Ureter (tissue), 1 donor: Measurements from ENCODE around the gene KCNK1. TPM values are rescaled to one million over a fixed set of nuclear protein-coding genes. Genes with fewer than 3 reads are reported as not detected.
"Not testable (repeated sequence)": the region's sequence is repeated elsewhere in the genome, so short reads cannot be mapped to it uniquely, and the experiment has no call there.

Source experiments
- DNase-seq: peaks from one replicate; pipeline ENCODE4 v3.0.0-alpha.2; 2020; ENCODE audit warnings: low spot score
- total RNA-seq: library from RNA; stranded (reverse); gene quantifications from one replicate; pipeline ENCODE4 v1.2.4, GENCODE V29; 2023
- donor health status: DM: yes; HTN: yes; CAD: no.

KCNK1 gene
- total RNA-seq, 1 donor from 2014 or later: 6.9 TPM

- no peak for DNase-seq
Observed at GRCh38 chr1:233607252-233608119, 6.4 kb upstream of the KCNK1 start.

- no peak for DNase-seq
Observed at GRCh38 chr1:233608988-233609387, 4.9 kb upstream of the KCNK1 start.

- no peak for DNase-seq
Observed at GRCh38 chr1:233609926-233610325, 4.0 kb upstream of the KCNK1 start.

- DNase-seq: no peak
Observed at GRCh38 chr1:233610628-233611027, 3.3 kb upstream of the KCNK1 start.

DNA sequence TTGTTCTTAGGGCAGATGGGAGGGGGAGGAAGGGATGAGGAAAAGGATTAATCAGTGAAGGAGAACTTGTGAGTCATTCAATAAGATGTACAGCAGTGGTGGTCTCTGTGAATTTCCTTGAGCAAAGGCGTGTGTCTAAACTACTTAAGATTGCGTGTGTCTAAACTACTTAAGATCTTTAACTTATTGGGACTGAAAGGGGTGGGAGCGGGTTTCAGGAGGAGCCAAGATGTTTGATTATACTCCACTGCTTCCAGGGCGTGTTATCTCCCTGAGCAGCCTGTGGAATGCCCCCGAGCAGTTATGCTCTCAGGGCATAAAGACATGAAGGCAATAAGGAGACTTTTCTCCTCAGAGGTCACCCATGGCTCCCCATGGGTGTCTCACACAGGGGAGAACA, 2.5 kb upstream of the KCNK1 start:
- not testable (repeated sequence) for DNase-seq

DNA sequence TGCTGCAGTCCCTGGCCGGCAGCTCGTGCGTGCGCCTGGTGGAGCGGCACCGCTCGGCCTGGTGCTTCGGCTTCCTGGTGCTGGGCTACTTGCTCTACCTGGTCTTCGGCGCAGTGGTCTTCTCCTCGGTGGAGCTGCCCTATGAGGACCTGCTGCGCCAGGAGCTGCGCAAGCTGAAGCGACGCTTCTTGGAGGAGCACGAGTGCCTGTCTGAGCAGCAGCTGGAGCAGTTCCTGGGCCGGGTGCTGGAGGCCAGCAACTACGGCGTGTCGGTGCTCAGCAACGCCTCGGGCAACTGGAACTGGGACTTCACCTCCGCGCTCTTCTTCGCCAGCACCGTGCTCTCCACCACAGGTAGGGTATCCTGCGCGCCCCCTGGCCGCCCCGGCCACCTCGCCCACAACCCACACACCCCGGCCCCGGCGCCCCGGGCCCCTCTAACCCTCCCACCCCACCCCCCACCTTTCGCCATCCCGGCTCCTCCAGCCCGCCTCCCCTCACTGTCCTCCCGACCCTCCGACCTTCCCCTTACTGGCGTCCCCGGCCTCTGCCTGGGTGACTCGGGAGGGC, 352 bp downstream of the KCNK1 start:
- DNase-seq: peak; percentile 52

- DNase-seq: no peak
Observed at GRCh38 chr1:233614743-233615521, 1.0 kb downstream of the KCNK1 start.

- DNase-seq: no peak
Observed at GRCh38 chr1:233615571-233615970, 1.7 kb downstream of the KCNK1 start.

GRCh38 chr1:233617025-233617424, 3.1 kb downstream of the KCNK1 start:
- DNase-seq: no peak

DNA sequence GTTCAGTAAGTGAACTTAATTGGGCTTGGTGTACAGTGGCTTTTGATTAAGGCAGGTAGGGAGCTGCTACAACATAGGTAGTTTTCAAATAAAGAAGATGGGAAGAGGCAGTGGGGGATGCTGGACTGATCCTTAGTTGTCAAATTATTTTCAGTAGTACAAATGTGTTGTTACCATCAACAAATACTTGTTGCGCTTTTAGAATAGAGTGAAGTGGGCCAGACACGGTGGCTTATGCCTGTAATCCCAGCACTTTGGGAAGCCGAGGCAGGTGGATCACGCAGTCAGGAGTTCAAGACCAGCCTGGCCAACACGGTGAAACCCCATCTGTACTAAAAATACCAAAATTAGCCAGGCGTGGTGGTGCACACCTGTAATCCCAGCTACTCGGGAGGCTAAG, 5.5 kb downstream of the KCNK1 start:
- DNase-seq: not testable (repeated sequence)

GRCh38 chr1:233620065-233620464, 6.2 kb downstream of the KCNK1 start:
- DNase-seq: no peak

GRCh38 chr1:233621923-233622322, 8.0 kb downstream of the KCNK1 start:
- no peak for DNase-seq

DNA sequence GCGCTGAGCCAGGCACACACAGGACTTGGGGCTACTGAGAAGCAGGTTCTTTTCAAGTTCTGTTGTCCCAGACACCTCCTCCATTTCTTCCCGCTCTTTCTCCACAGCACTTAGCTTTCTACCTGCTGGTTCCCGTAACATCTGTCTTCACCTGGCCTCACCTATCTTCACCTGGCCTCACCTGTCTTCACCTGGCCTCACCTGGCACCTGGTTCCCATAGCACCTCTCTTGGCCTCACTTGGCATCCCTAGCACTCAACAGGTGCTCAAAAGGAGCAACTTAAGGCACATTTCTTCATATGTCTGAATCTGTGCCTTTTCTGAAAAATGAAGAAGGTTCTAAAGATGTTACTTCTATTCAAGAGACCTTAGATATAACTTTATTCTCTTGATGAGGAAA, 10.4 kb downstream of the KCNK1 start:
- DNase-seq: no peak

GRCh38 chr1:233625087-233625486, 11.2 kb downstream of the KCNK1 start:
- no peak for DNase-seq

- DNase-seq: no peak
Observed at GRCh38 chr1:233625510-233625981, 11.6 kb downstream of the KCNK1 start.

DNA sequence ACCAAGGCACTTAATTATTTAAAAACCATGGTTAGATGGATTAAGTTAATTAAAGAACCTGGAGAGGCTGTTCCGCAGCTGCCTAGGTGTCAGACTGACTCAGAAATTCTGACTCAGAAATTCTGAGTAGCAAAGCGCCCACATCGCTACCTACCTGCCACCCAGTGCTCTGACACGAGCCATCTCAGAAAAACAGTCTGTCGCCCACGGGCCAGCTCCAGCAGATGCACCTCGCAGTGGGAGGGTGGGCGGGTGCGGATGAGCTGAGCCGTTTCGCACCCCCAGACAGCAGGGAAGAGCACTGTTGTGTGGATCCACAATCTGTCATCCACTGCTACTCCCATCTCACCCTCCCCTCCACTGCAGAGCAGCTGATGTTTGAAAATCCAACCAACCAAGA, 13.5 kb downstream of the KCNK1 start:
- no peak for DNase-seq

DNA sequence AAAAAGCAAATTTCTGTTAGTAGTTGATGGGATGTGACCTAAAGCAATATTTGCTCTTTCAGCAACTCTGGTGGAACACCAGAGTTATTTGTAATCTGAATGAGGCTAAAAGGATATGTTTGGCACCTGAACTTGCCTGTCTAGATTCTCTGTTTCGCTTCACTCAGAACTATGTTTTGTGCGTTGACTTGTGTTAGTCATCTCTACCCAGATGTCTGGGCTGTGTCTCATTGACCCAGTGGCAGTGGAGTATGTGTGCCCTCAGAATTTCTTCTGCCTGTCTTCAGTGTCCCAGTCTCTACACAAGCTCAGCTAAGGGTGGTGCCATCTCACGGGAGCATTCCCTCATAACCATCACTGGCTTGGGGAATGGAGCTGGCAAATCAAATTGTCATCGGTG, 13.9 kb downstream of the KCNK1 start:
- DNase-seq: no peak

DNA sequence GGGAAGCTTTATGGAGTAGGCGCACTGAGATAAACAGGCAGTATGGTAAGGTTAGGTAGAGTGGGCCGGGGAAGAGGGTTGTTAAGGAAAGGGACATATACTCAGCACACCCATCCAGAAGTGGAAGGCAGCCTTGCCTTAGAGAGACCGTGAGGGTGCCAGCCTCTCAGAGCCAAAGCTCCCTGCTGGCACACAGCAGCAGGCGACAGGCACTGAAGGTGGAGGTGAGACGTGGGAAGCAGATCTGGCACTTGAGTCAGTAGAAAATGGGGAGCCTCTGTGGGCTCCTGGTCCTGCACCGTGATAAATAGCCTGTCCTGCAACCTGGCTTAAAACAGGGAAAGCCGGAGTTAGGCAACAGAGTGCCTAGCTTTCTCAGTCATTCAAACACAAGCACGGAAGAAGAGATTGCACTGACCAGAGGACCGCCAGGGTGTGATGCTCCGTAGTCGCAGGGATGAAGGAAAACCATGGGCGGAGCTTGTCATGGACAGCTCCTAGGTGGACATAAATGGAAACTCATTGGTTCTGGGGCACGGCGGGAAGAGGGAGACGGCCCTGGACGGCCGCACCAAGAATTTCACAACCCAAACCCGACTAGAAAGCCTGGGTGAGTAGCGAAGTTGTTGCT, 15.5 kb downstream of the KCNK1 start:
- DNase-seq: no peak

GRCh38 chr1:233631810-233632405, 18.0 kb downstream of the KCNK1 start:
- no peak for DNase-seq

DNA sequence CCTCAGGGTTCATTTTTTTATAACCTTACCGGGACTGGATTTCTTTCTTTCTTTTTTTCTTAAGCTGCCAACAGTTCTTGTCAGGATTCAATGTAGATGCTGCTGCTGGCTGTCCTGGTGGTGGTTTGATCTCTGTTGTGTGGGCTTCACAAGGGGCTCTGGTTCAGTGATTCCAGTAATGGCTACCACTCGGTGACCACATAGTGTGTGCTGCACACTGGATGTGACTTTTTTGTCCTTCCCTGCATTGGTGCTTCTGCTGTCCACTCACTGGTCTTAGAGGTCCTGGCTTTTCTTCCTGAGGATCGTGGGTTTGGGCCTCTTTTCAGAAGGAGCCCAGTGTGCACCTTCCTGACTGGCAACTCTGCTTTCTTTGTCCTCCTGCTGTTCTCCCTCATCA, 18.5 kb downstream of the KCNK1 start:
- no peak for DNase-seq

DNA sequence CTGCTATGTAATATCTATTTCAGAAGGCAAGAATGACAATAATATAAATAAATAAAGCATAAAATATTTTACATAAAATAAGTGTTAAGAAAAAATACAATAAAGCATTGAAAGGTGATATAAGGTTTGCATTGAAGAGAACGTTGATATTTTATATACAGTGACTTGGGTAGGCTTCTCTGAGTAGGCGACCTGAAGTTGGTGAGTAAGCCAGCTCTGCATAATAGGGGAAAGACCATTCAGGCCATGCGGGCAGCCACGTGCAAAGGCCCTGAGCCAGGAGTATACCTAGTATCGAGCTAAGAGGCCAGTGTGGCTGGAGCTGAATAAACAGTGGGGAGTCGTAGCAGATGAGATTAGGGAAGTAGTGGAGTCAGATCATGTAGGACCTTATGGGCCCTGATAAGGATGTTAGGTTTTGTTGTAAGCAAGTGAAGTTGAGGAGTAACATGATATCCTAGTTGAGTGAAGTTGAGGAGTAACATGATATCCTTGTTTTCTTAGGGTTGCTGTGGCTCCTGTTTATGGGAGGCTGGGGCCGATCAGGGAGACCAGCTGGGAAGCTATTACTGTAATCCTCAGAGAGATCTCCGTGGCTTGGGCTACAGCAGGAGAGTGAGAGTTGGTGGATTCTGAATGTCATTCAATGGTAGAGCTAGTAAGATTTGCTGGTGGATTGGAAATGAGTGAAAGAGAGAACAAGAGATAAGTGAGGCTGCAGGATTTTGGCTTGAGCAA, 22.0 kb downstream of the KCNK1 start:
- DNase-seq: no peak
